ENCODE data around the gene NPPA. TPM values are rescaled to one million over a fixed set of nuclear protein-coding genes. Genes with fewer than 3 reads are reported as not detected.

NPPA gene
- polyA plus RNA-seq, 4 donors, result 0.22 to 0.44 (median 0.24) TPM; not detected in 1

- DNase-seq (ENCODE audit: low read depth in 4 of 4, low spot score in 3 of 4), result no peak
Observed at GRCh38 chr1:11874624-11875023, 27.0 kb upstream of the NPPA start.

GRCh38 chr1:11874258-11874562 is 26.6 kb upstream of the NPPA start:
- no peak for DNase-seq (ENCODE audit: low read depth in 4 of 4, low spot score in 3 of 4)

DNA sequence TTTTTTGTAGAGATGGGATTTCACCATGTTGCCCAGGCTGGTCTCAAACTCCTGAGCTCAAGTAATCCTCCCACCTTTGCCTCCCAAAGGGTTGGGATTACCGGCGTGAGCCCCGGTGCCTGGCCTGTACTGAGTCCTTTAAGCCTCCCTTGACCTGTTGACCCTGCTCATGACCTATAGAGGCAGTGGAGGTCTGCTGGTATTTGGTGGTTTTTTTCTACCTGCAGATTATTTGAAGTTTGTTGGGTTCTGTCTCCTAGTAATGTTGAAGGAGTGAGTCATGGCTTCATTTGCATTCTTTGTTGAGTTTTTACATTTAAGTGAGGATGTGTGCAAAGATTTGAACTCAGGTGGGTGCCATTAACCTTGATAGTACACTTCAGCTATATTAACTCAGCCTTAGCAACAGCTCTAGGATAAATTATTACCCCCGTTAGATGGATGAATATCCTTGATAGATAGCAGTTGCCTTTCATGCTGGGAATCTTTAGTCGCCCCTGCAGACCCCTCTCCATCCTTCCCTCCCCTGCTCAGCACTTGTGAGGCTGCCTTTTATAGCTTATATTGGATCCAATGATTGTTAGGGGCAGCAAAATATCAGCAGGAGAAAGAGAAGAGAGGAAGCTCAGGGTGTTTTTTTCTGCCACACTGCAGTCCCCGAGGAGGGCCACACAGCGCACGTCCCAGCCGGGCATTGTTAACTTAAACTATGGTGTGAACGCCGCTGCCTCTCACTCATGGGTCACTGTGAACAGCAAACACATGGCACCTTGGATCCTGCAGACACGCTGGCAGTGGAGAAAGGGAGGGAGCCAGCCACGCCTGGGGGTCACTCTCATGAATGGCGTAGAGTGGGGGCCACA is 26.0 kb upstream of the NPPA start:
- no peak for DNase-seq (ENCODE audit: low read depth in 4 of 4, low spot score in 3 of 4)

DNA sequence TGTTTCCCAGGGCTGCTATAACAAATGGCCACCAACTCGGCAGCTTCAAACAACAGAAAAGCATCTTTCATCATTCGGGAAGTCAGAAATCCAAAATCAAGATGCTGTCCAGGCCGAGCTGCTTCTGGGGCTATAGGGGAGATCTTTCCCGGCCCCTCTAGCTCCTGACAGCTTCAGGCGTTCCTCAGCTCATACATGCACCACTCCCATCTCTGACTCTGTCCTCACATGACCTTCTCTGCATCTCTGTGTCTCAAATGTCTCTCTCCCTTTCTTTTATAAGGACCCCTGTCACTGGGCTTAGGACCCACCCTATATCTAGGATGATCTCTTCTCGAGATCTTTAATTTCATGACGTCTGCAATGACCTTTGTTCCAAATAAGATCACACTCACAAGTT is 25.0 kb upstream of the NPPA start:
- no peak for DNase-seq (ENCODE audit: low read depth in 4 of 4, low spot score in 3 of 4)

GRCh38 chr1:11869650-11870207 is 22.1 kb upstream of the NPPA start:
- no peak for DNase-seq (ENCODE audit: low read depth in 4 of 4, low spot score in 3 of 4)

DNA sequence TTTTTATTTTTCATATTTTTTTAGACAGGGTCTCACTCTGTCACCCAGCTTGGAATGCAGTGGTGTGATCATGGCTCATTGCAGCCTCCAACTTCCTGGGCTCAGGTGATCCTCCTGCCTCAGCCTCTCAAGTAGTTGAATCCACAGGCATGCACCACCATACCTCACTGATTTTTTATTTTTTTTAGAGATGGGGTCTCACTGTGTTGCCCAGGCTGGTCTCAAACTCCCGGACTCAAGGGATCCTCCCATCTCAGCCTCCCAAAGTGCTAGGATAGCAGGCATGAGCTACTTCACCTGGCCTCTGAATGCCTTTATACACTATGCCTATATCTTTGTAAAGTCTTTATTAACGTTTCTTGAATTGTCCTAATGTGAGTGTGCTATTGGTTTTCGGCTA is 21.5 kb upstream of the NPPA start:
- DNase-seq (ENCODE audit: low read depth in 4 of 4, low spot score in 3 of 4), result no peak

- no peak for DNase-seq (ENCODE audit: low read depth in 4 of 4, low spot score in 3 of 4)
Observed at GRCh38 chr1:11868331-11868980, 20.9 kb upstream of the NPPA start.

- DNase-seq (ENCODE audit: low read depth in 4 of 4, low spot score in 3 of 4), result no peak
Observed at GRCh38 chr1:11862890-11863289, 15.3 kb upstream of the NPPA start.

DNA sequence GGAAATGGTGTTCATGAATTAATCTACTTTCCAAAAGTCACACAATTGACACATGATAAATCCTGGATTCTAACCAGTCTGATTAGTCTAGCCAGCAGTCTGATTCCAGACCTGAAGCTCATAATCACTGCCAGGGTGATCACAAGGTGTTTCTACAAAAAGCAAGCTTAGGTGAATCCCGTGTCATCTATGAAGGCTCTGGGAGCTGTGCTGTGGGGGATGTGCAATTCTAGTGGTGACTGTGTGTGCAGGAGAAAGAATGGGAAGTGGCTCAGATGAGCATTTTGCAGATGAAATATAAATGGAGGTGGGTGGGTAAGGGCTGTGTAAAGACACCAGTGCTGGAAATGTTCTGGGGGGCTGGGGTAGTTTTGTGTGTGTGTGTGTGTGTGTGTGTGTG is 13.0 kb upstream of the NPPA start:
- DNase-seq (ENCODE audit: low read depth in 4 of 4, low spot score in 3 of 4), result no peak

- no peak for DNase-seq (ENCODE audit: low read depth in 4 of 4, low spot score in 3 of 4)
Observed at GRCh38 chr1:11860083-11860482, 12.5 kb upstream of the NPPA start.

DNA sequence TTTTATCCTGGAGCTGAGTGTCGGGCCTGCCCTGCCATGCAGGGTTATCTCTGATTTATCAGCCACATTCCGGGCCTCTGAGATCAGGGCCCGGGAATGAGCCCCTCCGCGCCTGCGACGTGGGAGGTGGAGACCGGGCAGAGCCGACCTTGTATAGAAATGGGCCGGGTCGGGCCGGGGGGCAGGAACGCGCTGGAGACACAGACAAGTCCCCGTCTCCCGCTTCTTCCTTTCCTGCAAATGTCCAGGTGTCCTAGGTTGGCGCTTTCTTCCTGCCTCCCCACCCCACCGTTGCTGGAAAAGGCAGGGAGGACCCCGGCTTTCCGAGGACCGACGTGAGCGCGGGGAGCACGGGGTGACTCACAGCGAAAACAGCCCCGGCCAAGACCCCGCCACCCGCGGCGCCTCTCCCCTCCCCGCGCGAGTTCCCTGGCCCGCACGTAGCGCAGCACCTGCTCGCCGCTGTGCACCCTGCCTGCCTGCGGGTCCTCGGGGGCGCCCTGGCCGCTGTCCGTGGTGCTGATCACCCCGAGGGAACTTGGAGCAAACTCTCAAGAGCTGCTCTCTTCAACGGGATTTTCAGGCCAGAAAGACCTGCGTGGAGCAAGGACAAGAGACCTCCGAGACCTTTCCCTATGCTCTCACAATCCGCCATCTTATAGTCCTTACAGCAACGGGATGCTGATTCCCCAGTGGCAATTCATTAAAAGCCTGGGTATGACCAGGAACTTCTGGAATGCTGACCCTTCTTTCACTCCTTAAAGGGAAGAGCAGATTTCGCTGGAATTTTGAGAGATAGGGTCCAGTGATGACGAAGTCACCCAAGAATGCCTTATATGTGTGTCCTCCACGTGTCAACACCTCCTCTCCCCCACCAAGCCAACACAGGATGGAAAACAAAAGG is 11.6 kb upstream of the NPPA start:
- DNase-seq (ENCODE audit: low read depth in 4 of 4, low spot score in 3 of 4), result peak in 3 of 4 donors; percentile 50 to 66 (median 61)

- DNase-seq (ENCODE audit: low read depth in 4 of 4, low spot score in 3 of 4), result no peak
Observed at GRCh38 chr1:11858613-11858967, 11.0 kb upstream of the NPPA start, which contains the start of gene NPPB. NPPB (minus strand) TSS chr1:11858945; CDS start chr1:11858833, 112 bp downstream.

GRCh38 chr1:11858158-11858557 is 10.6 kb upstream of the NPPA start:
- no peak for DNase-seq (ENCODE audit: low read depth in 4 of 4, low spot score in 3 of 4)

- no peak for DNase-seq (ENCODE audit: low read depth in 4 of 4, low spot score in 3 of 4)
Observed at GRCh38 chr1:11857164-11857851, 9.7 kb upstream of the NPPA start.

- no peak for DNase-seq (ENCODE audit: low read depth in 4 of 4, low spot score in 3 of 4)
Observed at GRCh38 chr1:11856698-11857097, 9.1 kb upstream of the NPPA start.

- DNase-seq (ENCODE audit: low read depth in 4 of 4, low spot score in 3 of 4), result no peak
Observed at GRCh38 chr1:11855430-11855829, 7.8 kb upstream of the NPPA start.

- no peak for DNase-seq (ENCODE audit: low read depth in 4 of 4, low spot score in 3 of 4)
Observed at GRCh38 chr1:11854519-11854918, 6.9 kb upstream of the NPPA start.

DNA sequence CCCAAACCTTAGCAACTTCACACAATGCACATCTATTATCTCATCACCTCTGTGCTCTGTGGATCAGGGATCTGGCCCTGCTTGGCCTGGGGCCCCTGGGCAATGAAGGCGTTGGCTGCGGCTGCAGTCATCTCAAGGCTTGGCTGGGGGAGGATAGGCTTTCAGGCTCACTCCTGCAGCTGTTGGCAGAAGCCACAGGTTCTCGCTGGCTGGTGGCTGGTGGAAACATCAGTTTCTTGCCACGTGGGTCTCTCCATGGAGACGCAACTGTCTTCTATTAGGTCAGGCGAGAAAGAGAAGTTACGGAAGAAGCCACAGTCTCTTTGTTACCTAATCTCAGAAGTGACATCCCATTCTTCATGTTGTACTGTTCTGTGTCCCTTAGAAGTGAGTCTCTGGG is 3.6 kb upstream of the NPPA start:
- no peak for DNase-seq (ENCODE audit: low read depth in 4 of 4, low spot score in 3 of 4)

GRCh38 chr1:11850156-11850555 is 2.6 kb upstream of the NPPA start:
- no peak for DNase-seq (ENCODE audit: low read depth in 4 of 4, low spot score in 3 of 4)

- no peak for DNase-seq (ENCODE audit: low read depth in 4 of 4, low spot score in 3 of 4)
Observed at GRCh38 chr1:11848373-11848700, 754 bp upstream of the NPPA start.

Data from right renal pelvis (tissue), 4 donors.